Vagina (tissue), 2 donors: ENCODE results near the gene CMTM1.

Experiments
- POLR2A ChIP-seq, 2 donors: fragments of 450-650 bp; IDR thresholded peaks; one replicate each; pipeline ENCODE4 v1.6.1; 2017; ENCODE audit warnings: antibody characterized with exemption in 2 of 2, mild to moderate bottlenecking in 2 of 2, moderate library complexity in 2 of 2
- POLR2AphosphoS5 ChIP-seq, 2 donors: sonication (generic); formaldehyde crosslinking; IDR thresholded peaks; one replicate each; pipeline ENCODE4 v1.9.0; 2017; ENCODE audit warnings: antibody characterized with exemption in 2 of 2, mild to moderate bottlenecking in 2 of 2, low read depth in 1 of 2; ENCODE audit not compliant: insufficient read depth in 1 of 2
- TF ChIP-seq, protein P1 (sequence below), 3 experiments: fragments of 450-650 bp in 2 of 3; fragments of 200-600 bp in 1 of 3; sonication (generic) in 1 of 3; IDR thresholded peaks; one replicate each; pipeline ENCODE4 v1.5.1; 2017 to 2019; ENCODE audit warnings: antibody characterized with exemption in 3 of 3, mild to moderate bottlenecking in 2 of 3, moderate library complexity in 2 of 3

DNA sequence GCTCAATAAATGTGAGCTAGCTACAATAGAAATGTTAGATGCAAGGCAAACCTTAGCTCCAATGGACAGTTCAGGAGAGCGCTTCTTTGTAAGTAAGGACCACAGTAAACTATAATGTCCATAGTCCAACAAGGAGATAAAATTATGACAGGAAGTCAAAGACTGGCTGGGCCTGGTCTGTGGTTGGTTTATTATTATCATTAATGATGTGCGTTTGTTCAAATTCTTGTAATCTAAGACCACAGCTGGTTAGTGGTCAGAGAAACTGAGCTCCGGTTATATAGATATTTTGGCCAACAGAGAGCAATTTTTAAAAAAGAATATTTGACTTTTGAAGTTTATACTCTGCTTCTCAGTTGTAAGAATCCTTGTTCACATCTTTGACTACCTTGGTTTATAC is 8.3 kb downstream of the CMTM1 start:
- TF ChIP-seq POLR2A (IDR thresholded peaks at IDR 0.05) = no peak
- TF ChIP-seq, protein P1, sequence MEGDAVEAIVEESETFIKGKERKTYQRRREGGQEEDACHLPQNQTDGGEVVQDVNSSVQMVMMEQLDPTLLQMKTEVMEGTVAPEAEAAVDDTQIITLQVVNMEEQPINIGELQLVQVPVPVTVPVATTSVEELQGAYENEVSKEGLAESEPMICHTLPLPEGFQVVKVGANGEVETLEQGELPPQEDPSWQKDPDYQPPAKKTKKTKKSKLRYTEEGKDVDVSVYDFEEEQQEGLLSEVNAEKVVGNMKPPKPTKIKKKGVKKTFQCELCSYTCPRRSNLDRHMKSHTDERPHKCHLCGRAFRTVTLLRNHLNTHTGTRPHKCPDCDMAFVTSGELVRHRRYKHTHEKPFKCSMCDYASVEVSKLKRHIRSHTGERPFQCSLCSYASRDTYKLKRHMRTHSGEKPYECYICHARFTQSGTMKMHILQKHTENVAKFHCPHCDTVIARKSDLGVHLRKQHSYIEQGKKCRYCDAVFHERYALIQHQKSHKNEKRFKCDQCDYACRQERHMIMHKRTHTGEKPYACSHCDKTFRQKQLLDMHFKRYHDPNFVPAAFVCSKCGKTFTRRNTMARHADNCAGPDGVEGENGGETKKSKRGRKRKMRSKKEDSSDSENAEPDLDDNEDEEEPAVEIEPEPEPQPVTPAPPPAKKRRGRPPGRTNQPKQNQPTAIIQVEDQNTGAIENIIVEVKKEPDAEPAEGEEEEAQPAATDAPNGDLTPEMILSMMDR (IDR thresholded peaks at IDR 0.05) = no peak
- no peak for TF ChIP-seq POLR2AphosphoS5 (IDR thresholded peaks at IDR 0.05; ENCODE audit: insufficient read depth in 1 of 2, low read depth in 1 of 2)
